Measurements from ENCODE around the gene MVK. TPM values are rescaled to one million over a fixed set of nuclear protein-coding genes. Genes with fewer than 3 reads are reported as not detected.

Gene MVK
- polyA plus RNA-seq, 1 donor (not counting 4 experiments of a cell fraction or from before 2014, with no cell fraction given): 26.7 TPM

- Histone ChIP-seq H3K27ac (ENCODE audit: control insufficient read depth, insufficient read depth, low read length) (no peak overlapping the region), H3K9ac (ENCODE audit: control insufficient read depth, extremely low read depth, insufficient read depth, low read length) (no peak overlapping the region), H3K27me3 (ENCODE audit: control insufficient read depth, extremely low read depth, insufficient read depth, low read length) (peaks cover 17% of the 10 kb centered on the region), H3K9me3 (ENCODE audit: control insufficient read depth, low read depth, low read length) (peaks cover 4% of the 10 kb centered on the region), H4K20me1 (ENCODE audit: control insufficient read depth, extremely low read depth, insufficient read depth, low read length) (no peaks in the 10 kb centered on the region), H3K79me2 (ENCODE audit: control insufficient read depth, insufficient read depth, low read length) (no peaks in the 10 kb centered on the region), H3K9me1 (ENCODE audit: control insufficient read depth, extremely low read depth, insufficient read depth, low read length) (no peaks in the 10 kb centered on the region), H3K4me3 (ENCODE audit: control insufficient read depth in 2 of 3, extremely low read depth in 1 of 3, insufficient read depth in 2 of 3, low read depth in 1 of 3, low read length in 3 of 3) (no peak overlapping the region), H3K36me3 (ENCODE audit: control insufficient read depth in 2 of 2, extremely low read depth in 1 of 2, insufficient read depth in 2 of 2, low read length in 2 of 2) (no peaks in the 10 kb centered on the region), H3K4me2 (ENCODE audit: control insufficient read depth, extremely low read depth, insufficient read depth, low read depth, low read length) (no peak overlapping the region), H2AFZ (ENCODE audit: control insufficient read depth, low read length) (no peak overlapping the region), H3K4me1 (ENCODE audit: control insufficient read depth, extremely low read depth, insufficient read depth, low read length) (no peaks in the 10 kb centered on the region)
- DNase-seq (ENCODE audit: low read depth, low spot score) (no peak), FAIRE-seq (no peak)
- TF ChIP-seq CTCF (optimal IDR thresholded peaks at IDR 0.05 in 1 of 3, IDR thresholded peaks at IDR 0.05 in 1 of 3, conservative IDR thresholded peaks at IDR 0.05 in 1 of 3; ENCODE audit: extremely low read depth in 1 of 3, insufficient read depth in 2 of 3, low read length in 3 of 3) (no peak), EZH2 (IDR thresholded peaks at IDR 0.05; ENCODE audit: low read length) (no peak)
- dilution Hi-C loops (cut with MboI; ENCODE audit: extremely low pct_ligation_motif_present, low sequenced_read_pairs): loop anchor here (25.0 kb wide), 1 partner anchor 156 kb away; no protein-coding TSS in a partner anchor
Measured at GRCh38 chr12:109631302-109631701, 57.7 kb downstream of the MVK start.

GRCh38 chr12:109631751-109632150 is 58.2 kb downstream of the MVK start:
- Histone ChIP-seq H3K9ac (ENCODE audit: control insufficient read depth, extremely low read depth, insufficient read depth, low read length) (no peak overlapping the region), H3K9me3 (ENCODE audit: control insufficient read depth, low read depth, low read length) (peaks cover 4% of the 10 kb centered on the region), H3K4me3 (ENCODE audit: control insufficient read depth in 2 of 3, extremely low read depth in 1 of 3, insufficient read depth in 2 of 3, low read depth in 1 of 3, low read length in 3 of 3) (no peak overlapping the region), H3K27me3 (ENCODE audit: control insufficient read depth, extremely low read depth, insufficient read depth, low read length) (peaks cover 16% of the 10 kb centered on the region), H4K20me1 (ENCODE audit: control insufficient read depth, extremely low read depth, insufficient read depth, low read length) (no peaks in the 10 kb centered on the region), H3K9me1 (ENCODE audit: control insufficient read depth, extremely low read depth, insufficient read depth, low read length) (no peaks in the 10 kb centered on the region), H3K27ac (ENCODE audit: control insufficient read depth, insufficient read depth, low read length) (no peak overlapping the region), H3K79me2 (ENCODE audit: control insufficient read depth, insufficient read depth, low read length) (no peaks in the 10 kb centered on the region), H3K4me1 (ENCODE audit: control insufficient read depth, extremely low read depth, insufficient read depth, low read length) (no peaks in the 10 kb centered on the region), H3K36me3 (ENCODE audit: control insufficient read depth in 2 of 2, extremely low read depth in 1 of 2, insufficient read depth in 2 of 2, low read length in 2 of 2) (no peaks in the 10 kb centered on the region), H2AFZ (ENCODE audit: control insufficient read depth, low read length) (no peak overlapping the region), H3K4me2 (ENCODE audit: control insufficient read depth, extremely low read depth, insufficient read depth, low read depth, low read length) (no peak overlapping the region)
- FAIRE-seq: no peak
- dilution Hi-C loops (cut with MboI; ENCODE audit: extremely low pct_ligation_motif_present, low sequenced_read_pairs): loop anchor here (25.0 kb wide), 1 partner anchor 156 kb away; no protein-coding TSS in a partner anchor
- TF ChIP-seq CTCF (optimal IDR thresholded peaks at IDR 0.05 in 1 of 3, IDR thresholded peaks at IDR 0.05 in 1 of 3, conservative IDR thresholded peaks at IDR 0.05 in 1 of 3; ENCODE audit: extremely low read depth in 1 of 3, insufficient read depth in 2 of 3, low read length in 3 of 3) (no peak), EZH2 (IDR thresholded peaks at IDR 0.05; ENCODE audit: low read length) (no peak)
- no peak for DNase-seq (ENCODE audit: low read depth, low spot score)
